Measurements from ENCODE around the gene OR5C1. TPM values are rescaled to one million over a fixed set of nuclear protein-coding genes. Genes with fewer than 3 reads are reported as not detected.

Gene OR5C1
- total RNA-seq = not detected
- long read RNA-seq = 0 reads

DNA sequence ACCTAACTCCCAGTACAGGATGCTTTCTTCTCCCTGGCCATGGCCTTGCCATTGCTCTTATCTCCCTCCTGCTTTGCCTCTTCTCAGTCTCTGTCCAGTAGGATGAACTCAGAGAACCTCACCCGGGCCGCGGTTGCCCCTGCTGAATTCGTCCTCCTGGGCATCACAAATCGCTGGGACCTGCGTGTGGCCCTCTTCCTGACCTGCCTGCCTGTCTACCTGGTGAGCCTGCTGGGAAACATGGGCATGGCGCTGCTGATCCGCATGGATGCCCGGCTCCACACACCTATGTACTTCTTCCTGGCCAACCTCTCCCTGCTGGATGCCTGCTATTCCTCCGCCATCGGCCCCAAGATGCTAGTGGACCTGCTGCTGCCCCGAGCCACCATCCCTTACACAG, at the start of gene OR5C1:
TSS of gene OR5C1 (plus strand) at position 103 of the 400 bp plus-strand sequence. CDS start at position 103, 0 bp downstream.
- Histone ChIP-seq H3K36me3 (no peaks in the 10 kb centered on the region), H3K27me3 (ENCODE audit: low read depth) (no peaks in the 10 kb centered on the region), H3K27ac (replicated peaks) (no peak within 1 kb of the TSS), H3K9me3 (replicated peaks) (no peaks in the 10 kb centered on the region), H3K4me3 (no peak within 1 kb of the TSS), H3K4me1 (no peaks in the 10 kb centered on the region)
- intact Hi-C loops (cut with micrococcal nuclease) = no loop called here
- TF ChIP-seq, protein P1, sequence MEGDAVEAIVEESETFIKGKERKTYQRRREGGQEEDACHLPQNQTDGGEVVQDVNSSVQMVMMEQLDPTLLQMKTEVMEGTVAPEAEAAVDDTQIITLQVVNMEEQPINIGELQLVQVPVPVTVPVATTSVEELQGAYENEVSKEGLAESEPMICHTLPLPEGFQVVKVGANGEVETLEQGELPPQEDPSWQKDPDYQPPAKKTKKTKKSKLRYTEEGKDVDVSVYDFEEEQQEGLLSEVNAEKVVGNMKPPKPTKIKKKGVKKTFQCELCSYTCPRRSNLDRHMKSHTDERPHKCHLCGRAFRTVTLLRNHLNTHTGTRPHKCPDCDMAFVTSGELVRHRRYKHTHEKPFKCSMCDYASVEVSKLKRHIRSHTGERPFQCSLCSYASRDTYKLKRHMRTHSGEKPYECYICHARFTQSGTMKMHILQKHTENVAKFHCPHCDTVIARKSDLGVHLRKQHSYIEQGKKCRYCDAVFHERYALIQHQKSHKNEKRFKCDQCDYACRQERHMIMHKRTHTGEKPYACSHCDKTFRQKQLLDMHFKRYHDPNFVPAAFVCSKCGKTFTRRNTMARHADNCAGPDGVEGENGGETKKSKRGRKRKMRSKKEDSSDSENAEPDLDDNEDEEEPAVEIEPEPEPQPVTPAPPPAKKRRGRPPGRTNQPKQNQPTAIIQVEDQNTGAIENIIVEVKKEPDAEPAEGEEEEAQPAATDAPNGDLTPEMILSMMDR (IDR thresholded peaks at IDR 0.05; ENCODE audit: borderline replicate concordance) = no peak
- no peak for DNase-seq

DNA sequence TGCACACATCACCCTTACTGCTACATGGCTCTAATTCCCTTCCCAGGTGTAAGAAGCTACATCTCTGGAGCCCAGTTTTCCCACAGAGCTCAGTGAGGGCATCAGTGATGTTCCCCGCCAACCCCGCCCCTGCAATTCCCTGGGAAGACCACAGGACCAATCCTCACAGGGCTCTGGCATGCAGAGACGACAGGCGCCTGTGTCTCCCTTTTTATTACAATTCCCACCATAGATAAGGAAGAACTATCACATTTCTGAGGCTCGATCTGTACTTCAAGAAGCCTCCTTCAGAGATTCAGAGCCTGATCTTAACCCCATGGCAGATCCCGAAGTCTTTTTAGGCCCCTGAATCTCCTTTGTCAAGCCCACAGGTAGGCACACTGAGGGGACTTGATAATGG, 46.7 kb upstream of the OR5C1 start, which contains the start of gene OR1L6:
TSS of gene OR1L6 (plus strand) at position 301 of the 400 bp plus-strand sequence. CDS start 7,545 bp downstream, outside the sequence.
- peaks cover 46% of the 10 kb centered on the region for H3K9me3 ChIP-seq (replicated peaks)
- no peaks in the 10 kb centered on the region for H3K4me1 ChIP-seq
- no peak for DNase-seq

GRCh38 chr9:122754825-122755224, 33.9 kb upstream of the OR5C1 start:
- H3K36me3 ChIP-seq = no peaks in the 10 kb centered on the region
- intact Hi-C loops (cut with micrococcal nuclease) = no loop called here
- no peak overlapping the region for H3K27ac ChIP-seq (replicated peaks)
- H3K9me3 ChIP-seq (replicated peaks) = peaks cover 38% of the 10 kb centered on the region
- H3K4me1 ChIP-seq = no peaks in the 10 kb centered on the region
- TF ChIP-seq, protein P1 (IDR thresholded peaks at IDR 0.05; ENCODE audit: borderline replicate concordance) = no peak
- no peak overlapping the region for H3K4me3 ChIP-seq
- H3K27me3 ChIP-seq (ENCODE audit: low read depth) = no peaks in the 10 kb centered on the region
- DNase-seq = no peak

More for the DNA sequence above, 46.7 kb upstream of the OR5C1 start, which contains the start of gene OR1L6:
- Histone ChIP-seq H3K27me3 (ENCODE audit: low read depth) (no peaks in the 10 kb centered on the region), H3K36me3 (no peaks in the 10 kb centered on the region), H3K4me3 (no peak within 1 kb of the TSS), H3K27ac (replicated peaks) (no peak within 1 kb of the TSS)
- intact Hi-C loops (cut with micrococcal nuclease) = no loop called here
- TF ChIP-seq, protein P1 (IDR thresholded peaks at IDR 0.05; ENCODE audit: borderline replicate concordance) = no peak

GRCh38 chr9:122767817-122768216, 20.9 kb upstream of the OR5C1 start:
- no peak overlapping the region for H3K4me3 ChIP-seq
- TF ChIP-seq, protein P1 (IDR thresholded peaks at IDR 0.05; ENCODE audit: borderline replicate concordance) = no peak
- intact Hi-C loops (cut with micrococcal nuclease) = no loop called here
- H3K27me3 ChIP-seq (ENCODE audit: low read depth) = no peaks in the 10 kb centered on the region
- H3K27ac ChIP-seq (replicated peaks) = no peak overlapping the region
- H3K4me1 ChIP-seq = no peaks in the 10 kb centered on the region
- H3K36me3 ChIP-seq = no peaks in the 10 kb centered on the region
- H3K9me3 ChIP-seq (replicated peaks) = peaks cover 72% of the 10 kb centered on the region
- no peak for DNase-seq

DNA sequence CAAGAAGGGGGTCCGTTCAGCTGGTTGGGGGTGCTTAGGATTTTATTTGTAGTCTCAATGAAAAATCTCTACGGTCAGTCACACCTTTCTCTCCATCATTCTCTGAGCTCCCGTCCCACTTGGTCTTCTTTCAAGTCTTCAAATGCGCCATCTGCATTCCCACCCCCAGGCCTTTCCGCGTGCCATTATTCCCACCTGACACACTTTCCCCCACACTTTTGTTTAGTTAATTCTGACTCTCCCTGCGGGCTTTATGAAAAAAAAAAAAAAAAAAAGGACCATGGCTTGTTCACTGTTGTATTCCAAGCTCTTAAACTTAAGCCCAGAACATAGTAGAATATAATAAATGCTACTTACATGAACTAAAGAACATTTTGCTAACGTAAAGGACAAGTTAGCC, 11.7 kb upstream of the OR5C1 start:
- H3K27ac ChIP-seq (replicated peaks) = no peak overlapping the region
- DNase-seq = no peak
- H3K36me3 ChIP-seq = no peaks in the 10 kb centered on the region
- intact Hi-C loops (cut with micrococcal nuclease) = no loop called here
- no peak overlapping the region for H3K4me3 ChIP-seq
- H3K9me3 ChIP-seq (replicated peaks) = peaks cover 24% of the 10 kb centered on the region
- TF ChIP-seq, protein P1 (IDR thresholded peaks at IDR 0.05; ENCODE audit: borderline replicate concordance) = no peak
- no peaks in the 10 kb centered on the region for H3K27me3 ChIP-seq (ENCODE audit: low read depth)
- H3K4me1 ChIP-seq = no peaks in the 10 kb centered on the region

All from left ventricle myocardium inferior (tissue), 1 donor.